Activated naive CD4-positive, alpha-beta T cell treated with anti-CD3 and anti-CD28 coated beads for 36 hours (primary cell): ENCODE results near the gene SLC25A51. TPM values are rescaled to one million over a fixed set of nuclear protein-coding genes. Genes with fewer than 3 reads are reported as not detected.

Experiments used
- CTCF ChIA-PET: fragments of 350-600 bp; sonication (Branson Sonifier 250); formaldehyde crosslinking; loops from one replicate; lab custom pipeline; 2021; ENCODE audit warnings: antibody characterized with exemption; lab: Charles Lee
- DNase-seq: peaks from one replicate; pipeline ENCODE4 v3.0.0-alpha.2; 2020
- H3K27ac Mint-ChIP-seq: one replicate; pipeline ENCODE4 v1.8.0; 2021; ENCODE audit warnings: mild to moderate bottlenecking, mixed read lengths
- H3K27me3 Mint-ChIP-seq: one replicate; pipeline ENCODE4 v1.8.0; 2021; ENCODE audit warnings: low read depth, mixed read lengths
- H3K36me3 Mint-ChIP-seq: one replicate; pipeline ENCODE4 v1.8.0; 2021; ENCODE audit warnings: low read depth, mixed read lengths
- H3K4me1 Mint-ChIP-seq: one replicate; pipeline ENCODE4 v1.8.0; 2021; ENCODE audit warnings: low read depth, mixed read lengths
- H3K4me3 Mint-ChIP-seq: one replicate; pipeline ENCODE4 v1.8.0; 2021; ENCODE audit warnings: mild to moderate bottlenecking, moderate library complexity, mixed read lengths
- H3K9me3 Mint-ChIP-seq: one replicate; pipeline ENCODE4 v1.8.0; 2021; ENCODE audit warnings: mixed read lengths
- intact Hi-C: fragments of 100-400 bp; cut with micrococcal nuclease; formaldehyde crosslinking; loops from one replicate; pipeline ENCODE4 v1.15.1; 2023
- total RNA-seq, 2 experiments: library from RNA; stranded (reverse); gene quantifications; one replicate each; pipeline ENCODE4 v1.2.3, GENCODE V29; 2021

The SLC25A51 gene
- total RNA-seq, 2 experiments from 2014 or later: 20.0 to 20.3 TPM

DNA sequence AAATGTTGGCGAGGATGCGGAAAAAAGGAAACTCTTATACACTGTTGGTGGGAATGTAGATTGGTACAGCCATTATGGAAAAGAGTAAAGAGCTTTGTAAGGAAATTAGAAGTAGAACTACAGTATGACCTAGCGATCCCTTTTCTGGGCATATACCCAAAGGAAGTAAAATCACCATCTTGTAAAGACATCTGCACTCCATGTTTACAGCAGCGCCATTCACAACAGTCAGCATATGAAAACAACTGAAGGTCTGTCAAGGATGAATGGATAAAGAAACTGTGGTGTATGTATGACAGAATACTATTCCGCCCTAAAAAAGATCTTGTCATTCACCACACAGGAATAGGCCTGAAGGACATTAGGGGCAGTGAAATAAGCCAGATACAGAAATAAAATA, 27.7 kb upstream of the SLC25A51 start:
- Mint-ChIP-seq H3K27ac (no peak overlapping the region), H3K4me3 (no peak overlapping the region), H3K27me3 (no peaks in the 10 kb centered on the region), H3K4me1 (peaks cover 3% of the 10 kb centered on the region), H3K36me3 (no peaks in the 10 kb centered on the region), H3K9me3 (no peaks in the 10 kb centered on the region)
- intact Hi-C loops: no loop called here
- no peak for DNase-seq
- CTCF ChIA-PET: no interaction called here

DNA sequence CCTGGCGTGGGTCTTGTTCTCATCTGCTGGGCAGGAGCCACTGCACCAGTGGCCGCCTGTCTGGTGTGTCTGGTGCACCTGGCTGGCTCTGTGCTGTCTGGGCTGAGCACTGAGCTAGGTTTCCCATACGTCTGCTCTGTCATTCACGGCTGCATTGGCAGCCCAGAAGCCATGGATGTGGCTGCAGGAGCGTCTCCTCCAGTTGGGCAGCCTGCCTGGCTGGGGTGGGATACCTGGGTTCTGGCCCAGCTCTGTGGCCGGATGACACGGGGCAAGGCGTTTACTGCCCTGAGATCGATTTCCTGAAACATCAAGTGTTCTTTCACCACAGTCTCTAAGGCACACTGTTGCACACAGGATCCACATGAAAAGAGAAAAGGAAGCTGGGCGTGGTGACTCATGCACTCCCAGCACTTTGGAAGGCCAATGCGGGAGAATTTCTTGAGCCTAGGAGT, 25.5 kb upstream of the SLC25A51 start:
- CTCF ChIA-PET: no interaction called here
- no peaks in the 10 kb centered on the region for H3K36me3 Mint-ChIP-seq
- H3K4me1 Mint-ChIP-seq: peaks cover 3% of the 10 kb centered on the region
- no peak for DNase-seq
- H3K27me3 Mint-ChIP-seq: no peaks in the 10 kb centered on the region
- H3K27ac Mint-ChIP-seq: no peak overlapping the region
- intact Hi-C loops: no loop called here
- no peaks in the 10 kb centered on the region for H3K9me3 Mint-ChIP-seq
- H3K4me3 Mint-ChIP-seq: no peak overlapping the region

DNA sequence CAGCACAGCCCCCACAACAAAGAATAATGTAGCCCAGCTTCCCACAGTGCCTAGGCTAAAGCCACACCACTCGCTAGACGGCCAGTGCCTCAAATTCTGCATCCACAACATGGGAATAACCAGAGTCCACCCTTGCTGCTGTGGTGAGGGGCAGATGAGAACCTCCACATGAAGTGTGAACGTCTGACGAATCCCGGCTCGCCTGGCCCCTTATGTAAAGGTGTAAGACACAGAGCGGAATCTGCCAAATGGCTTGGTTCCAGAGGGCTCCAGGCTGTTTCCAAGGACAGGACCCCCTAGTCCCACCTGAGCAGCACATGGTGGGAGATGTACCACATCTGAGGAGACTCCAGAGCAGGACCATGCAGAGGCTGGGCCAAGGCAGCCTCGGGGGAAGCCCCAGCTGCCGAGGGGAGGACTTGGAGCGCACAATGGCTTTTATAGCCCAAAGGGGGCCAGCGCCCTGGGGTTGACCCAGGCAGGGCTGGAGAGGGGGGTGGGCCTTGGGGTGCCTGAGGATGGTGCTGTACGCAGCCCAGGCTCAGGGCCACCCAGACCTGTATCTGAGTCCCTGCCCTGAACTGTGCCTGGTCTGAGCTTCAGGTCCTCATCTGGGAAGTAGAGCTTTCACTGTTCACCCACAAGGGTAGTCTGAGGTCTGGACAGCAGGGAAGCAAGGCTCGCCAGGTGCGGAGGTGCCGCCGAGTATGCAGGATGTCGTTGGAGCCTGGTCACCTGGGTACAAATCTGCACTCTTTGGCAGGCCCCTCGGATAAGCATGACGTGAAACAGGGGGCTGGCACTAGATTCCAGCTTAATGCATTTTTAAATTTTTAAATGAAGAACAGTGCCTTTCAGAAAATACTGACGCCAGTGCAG, 24.9 kb upstream of the SLC25A51 start:
- no peaks in the 10 kb centered on the region for H3K36me3 Mint-ChIP-seq
- no peaks in the 10 kb centered on the region for H3K9me3 Mint-ChIP-seq
- intact Hi-C loops: no loop called here
- no peak overlapping the region for H3K27ac Mint-ChIP-seq
- CTCF ChIA-PET: no interaction called here
- H3K27me3 Mint-ChIP-seq: no peaks in the 10 kb centered on the region
- DNase-seq: no peak
- H3K4me3 Mint-ChIP-seq: no peak overlapping the region
- peaks cover 3% of the 10 kb centered on the region for H3K4me1 Mint-ChIP-seq

DNA sequence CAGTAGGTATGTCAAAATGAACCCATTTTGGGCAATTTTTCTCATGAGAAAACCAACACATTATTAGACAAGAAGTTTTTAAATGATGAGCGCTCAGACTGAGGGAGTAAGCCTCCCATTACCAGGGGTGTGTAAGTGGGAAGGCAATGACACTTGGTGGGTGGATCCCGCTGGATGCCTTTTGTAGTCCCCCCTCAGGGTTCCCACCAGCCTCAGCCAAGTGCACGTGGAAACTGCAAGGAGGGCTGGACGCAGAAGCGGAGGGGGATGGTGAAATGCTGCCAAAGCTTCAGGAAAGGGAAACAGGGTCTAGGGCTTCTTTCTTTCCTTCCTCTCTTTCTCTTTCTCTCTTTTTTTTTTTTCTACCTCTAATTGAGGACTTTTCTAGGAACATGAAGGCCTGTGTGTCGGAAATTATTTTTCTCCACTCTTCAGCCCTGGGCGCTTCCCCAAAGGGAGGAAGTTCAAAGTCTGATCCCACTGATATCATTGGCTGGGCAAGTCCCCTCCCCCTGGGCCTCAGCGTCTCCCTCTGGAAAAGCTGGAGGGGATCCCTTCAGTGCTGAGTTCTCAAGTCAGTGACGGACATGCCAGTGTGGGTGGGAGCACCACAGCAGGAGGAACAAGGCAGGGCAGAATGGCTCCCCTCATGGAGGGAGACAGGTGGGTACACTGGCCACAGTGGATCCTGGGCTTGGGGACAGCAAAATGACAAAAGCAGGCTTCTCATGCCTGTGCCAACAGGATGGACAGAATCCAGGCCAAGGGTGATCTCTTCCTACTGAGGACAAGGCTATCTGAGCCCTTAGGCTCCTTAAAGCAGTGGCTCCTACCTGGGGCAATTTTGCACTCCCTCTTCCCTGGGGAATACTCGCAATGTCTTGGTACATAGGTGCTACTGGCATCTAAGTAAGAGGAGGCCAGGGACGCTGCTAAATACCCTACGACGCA, 23.9 kb upstream of the SLC25A51 start:
- Mint-ChIP-seq H3K4me3 (no peak overlapping the region), H3K36me3 (no peaks in the 10 kb centered on the region), H3K9me3 (no peaks in the 10 kb centered on the region), H3K27ac (no peak overlapping the region), H3K4me1 (peaks cover 3% of the 10 kb centered on the region), H3K27me3 (no peaks in the 10 kb centered on the region)
- intact Hi-C loops: no loop called here
- CTCF ChIA-PET: no interaction called here
- DNase-seq: no peak

DNA sequence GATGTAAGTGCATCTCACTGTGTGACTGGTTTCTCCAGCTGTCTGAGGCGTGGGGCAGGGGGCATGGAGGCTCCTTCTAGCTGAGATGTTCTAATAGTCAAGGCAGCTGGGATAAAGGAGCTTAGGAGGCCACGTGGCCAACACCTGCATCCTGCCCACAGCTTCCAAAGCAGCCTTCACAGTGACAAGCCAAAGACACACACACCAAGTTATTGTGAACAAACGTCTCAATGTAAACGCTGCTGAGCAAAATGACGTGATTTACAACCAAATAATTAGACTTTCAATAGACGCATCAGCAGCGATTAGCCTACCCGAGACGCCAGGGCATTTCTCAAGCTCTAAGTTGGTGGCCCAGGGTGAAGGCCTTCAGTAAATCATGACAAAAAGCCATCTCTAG, 23.2 kb upstream of the SLC25A51 start:
- CTCF ChIA-PET: no interaction called here
- no peak for DNase-seq
- intact Hi-C loops: no loop called here
- Mint-ChIP-seq H3K27me3 (no peaks in the 10 kb centered on the region), H3K4me1 (peaks cover 3% of the 10 kb centered on the region), H3K27ac (no peak overlapping the region), H3K4me3 (no peak overlapping the region), H3K36me3 (no peaks in the 10 kb centered on the region), H3K9me3 (no peaks in the 10 kb centered on the region)

DNA sequence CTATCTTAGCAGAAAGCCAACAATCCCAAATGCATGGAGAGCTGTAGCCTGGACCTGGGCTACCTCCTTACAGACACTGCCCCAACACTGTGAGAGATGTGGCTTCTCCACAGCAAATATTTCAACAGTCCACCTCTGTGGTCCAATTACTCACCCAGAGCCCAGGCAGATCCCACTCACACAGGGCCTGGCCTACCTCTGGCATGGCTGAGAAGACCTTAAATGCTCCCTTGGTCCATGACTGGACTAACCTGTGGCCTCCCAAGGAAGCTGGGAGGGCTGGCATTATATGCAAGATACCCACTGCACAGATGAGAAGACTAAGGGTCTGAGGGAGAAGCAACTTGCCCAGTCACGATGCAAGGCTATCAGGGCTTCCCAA, 22.8 kb upstream of the SLC25A51 start:
- no peaks in the 10 kb centered on the region for H3K9me3 Mint-ChIP-seq
- H3K4me1 Mint-ChIP-seq: peaks cover 3% of the 10 kb centered on the region
- H3K27ac Mint-ChIP-seq: no peak overlapping the region
- H3K27me3 Mint-ChIP-seq: no peaks in the 10 kb centered on the region
- CTCF ChIA-PET: no interaction called here
- no peak for DNase-seq
- H3K36me3 Mint-ChIP-seq: no peaks in the 10 kb centered on the region
- intact Hi-C loops: no loop called here
- no peak overlapping the region for H3K4me3 Mint-ChIP-seq

DNA sequence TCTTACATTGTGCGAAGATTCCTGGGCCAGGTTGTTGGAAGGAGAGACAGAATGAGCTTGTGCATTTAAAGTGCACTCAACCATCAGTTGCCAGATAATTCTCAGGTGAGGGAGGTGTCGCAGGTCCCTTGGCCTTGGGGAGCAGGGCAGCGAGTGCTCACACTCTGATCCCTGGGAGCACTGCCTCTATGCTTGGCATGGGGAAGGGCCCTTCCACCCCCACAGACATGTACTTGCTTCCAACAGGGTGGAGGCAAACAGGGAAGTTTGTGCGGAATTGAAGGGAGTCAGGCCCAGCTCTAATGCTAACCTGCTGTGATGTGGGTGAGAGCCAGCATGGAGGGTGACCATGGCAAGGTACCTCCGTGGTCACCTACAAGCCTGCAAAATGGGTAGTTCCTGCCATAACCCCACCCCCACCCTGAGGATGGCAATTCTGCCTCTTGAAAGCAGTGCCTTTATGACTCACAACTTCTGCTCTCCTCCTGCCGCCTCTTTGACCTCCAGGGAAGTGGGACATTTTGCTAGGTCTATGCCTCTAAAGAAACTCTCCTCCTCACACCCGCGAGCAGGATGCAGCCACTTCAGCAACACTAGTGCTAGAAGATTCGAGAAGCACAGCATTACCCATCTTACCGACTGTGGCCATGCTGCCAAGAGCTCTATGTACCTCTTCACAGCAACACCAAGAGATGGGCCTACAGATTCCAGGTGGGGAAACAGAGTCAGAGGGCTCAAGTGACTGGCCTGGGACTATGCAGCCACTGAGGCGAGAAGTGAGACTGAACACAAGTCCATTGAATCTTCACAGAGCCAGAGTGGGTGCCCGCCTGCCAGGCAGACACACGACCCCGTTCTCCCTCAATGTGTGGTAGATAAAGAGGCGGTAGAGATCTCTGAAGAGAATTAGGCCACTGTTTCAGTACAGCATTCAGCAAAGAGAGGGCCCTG, 22.1 kb upstream of the SLC25A51 start:
- H3K9me3 Mint-ChIP-seq: no peaks in the 10 kb centered on the region
- peaks cover 3% of the 10 kb centered on the region for H3K4me1 Mint-ChIP-seq
- no peak overlapping the region for H3K4me3 Mint-ChIP-seq
- no peak for DNase-seq
- no peak overlapping the region for H3K27ac Mint-ChIP-seq
- intact Hi-C loops: no loop called here
- CTCF ChIA-PET: interaction anchor here (1.2 kb wide), 1 partner anchor 13 kb away, joined by 4 read pairs; no protein-coding TSS in a partner anchor
- no peaks in the 10 kb centered on the region for H3K36me3 Mint-ChIP-seq
- no peaks in the 10 kb centered on the region for H3K27me3 Mint-ChIP-seq

DNA sequence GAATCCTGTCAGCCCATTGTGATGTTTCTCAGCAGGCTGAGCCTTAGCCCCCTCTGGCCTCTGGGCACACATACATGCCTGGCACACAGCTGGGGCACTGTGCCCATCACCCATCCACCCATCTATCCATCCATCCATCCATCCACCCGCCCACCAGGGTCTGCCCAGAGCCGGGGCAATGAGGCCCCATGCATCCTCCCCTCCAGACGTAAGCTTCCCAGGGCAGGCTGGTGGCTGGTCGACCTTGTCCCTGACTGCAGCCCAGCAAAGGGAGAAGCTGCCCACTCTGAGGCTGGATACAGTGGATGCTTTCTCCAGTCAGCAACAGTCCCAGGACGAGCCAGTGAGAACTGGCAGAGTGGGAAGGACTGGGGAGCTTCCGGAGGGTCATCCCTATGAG, 21.1 kb upstream of the SLC25A51 start:
- H3K4me1 Mint-ChIP-seq: peaks cover 3% of the 10 kb centered on the region
- CTCF ChIA-PET: interaction anchor here (0.9 to 1.2 kb wide), 2 partner anchors 11 to 12 kb away, joined by 4 read pairs; no protein-coding TSS in a partner anchor

DNA sequence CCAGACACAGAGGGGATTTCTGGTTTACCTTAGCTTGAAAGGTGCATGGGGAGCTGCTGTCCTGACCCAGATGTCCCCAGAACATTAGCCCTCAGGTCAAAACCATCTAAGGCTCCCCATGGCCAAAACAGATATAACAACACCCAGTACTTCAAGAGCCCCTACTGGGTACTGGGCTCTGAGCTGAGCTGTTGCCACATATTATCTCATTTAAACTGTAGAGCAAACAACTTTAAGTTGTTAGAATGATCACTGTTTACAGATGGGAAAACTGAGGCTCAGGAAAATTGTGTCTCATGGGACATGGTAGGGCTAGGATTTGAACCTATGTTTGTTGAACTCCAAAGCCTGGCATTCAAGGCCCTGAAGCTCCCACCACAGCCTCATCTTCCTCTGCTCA, 20.6 kb upstream of the SLC25A51 start:
- intact Hi-C loops: no loop called here
- H3K9me3 Mint-ChIP-seq: no peaks in the 10 kb centered on the region
- H3K4me3 Mint-ChIP-seq: no peak overlapping the region
- no peak overlapping the region for H3K27ac Mint-ChIP-seq
- CTCF ChIA-PET: interaction anchor here (0.9 kb wide), 1 partner anchor 11 kb away, joined by 4 read pairs; no protein-coding TSS in a partner anchor
- no peak for DNase-seq
- no peaks in the 10 kb centered on the region for H3K27me3 Mint-ChIP-seq
- no peaks in the 10 kb centered on the region for H3K36me3 Mint-ChIP-seq
- peaks cover 3% of the 10 kb centered on the region for H3K4me1 Mint-ChIP-seq

More for the DNA sequence above, 21.1 kb upstream of the SLC25A51 start:
- DNase-seq: no peak
- no peak overlapping the region for H3K27ac Mint-ChIP-seq
- H3K36me3 Mint-ChIP-seq: no peaks in the 10 kb centered on the region
- intact Hi-C loops: no loop called here
- H3K27me3 Mint-ChIP-seq: no peaks in the 10 kb centered on the region
- no peaks in the 10 kb centered on the region for H3K9me3 Mint-ChIP-seq
- H3K4me3 Mint-ChIP-seq: no peak overlapping the region

DNA sequence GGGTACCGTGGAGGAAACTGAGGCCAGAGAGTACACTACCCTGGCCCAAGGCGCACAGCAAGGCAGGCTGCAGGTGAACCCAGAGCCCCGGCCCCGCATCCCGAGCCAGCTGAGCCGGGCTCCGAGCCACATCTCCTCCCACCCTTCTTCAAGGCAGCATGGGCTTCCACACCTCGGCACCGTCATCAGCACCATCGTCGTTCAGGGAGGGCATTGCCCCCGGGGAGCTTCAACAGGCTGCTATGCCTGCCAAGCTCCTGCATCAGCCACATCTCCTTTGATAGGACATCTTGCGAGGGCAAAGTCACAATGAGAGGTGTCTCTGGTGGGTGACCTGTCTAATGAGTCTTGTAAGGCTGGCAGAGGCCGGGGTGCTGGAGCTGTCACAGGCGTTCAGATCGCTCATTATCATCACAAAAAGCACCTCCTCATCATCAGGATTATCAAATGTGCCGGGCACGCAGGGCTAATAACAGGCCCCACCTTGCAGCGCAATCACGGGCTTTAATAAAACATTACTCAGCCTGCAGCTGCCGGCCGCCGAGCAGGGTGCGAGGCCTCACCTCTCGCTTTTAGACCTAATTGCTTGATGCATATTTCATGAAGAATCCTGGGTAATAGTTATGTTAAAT, 20.0 kb upstream of the SLC25A51 start:
- Mint-ChIP-seq H3K4me3 (no peak overlapping the region), H3K27me3 (no peaks in the 10 kb centered on the region)

DNA sequence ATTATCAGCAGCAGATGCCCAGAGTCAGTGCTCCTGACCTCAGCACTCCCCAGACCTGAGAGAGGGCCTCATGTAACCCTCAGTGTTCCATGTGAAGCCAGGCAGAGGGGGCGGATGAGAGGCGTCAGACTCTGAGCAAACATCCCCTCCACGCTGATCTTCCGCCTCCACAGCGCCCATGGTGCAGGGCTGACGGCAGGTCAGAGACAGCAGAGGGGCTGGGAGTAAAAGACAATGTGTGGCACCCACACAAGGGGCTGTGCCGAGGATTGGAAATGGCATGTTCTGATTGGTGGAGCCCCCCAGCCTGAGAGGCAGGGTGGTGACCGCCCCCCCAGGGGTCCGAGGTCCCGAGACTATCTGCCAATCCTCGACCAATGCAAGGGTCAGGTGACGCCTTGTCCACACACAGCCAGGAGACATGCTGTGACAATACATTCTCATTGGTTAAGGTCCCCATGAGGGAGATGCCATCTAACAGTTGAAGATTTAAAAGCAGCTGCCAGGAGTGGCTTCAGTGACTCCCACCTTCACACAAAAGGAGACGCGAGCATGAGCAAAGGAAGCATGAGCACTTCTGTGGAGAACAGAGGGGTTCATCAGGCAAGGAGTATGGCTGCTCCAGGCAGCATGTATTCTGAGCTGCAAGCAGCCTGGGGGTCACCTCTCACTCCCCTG, 19.3 kb upstream of the SLC25A51 start:
- no peak for DNase-seq
- CTCF ChIA-PET: no interaction called here

More for the DNA sequence above, 20.0 kb upstream of the SLC25A51 start:
- intact Hi-C loops: no loop called here
- H3K36me3 Mint-ChIP-seq: no peaks in the 10 kb centered on the region
- no peak overlapping the region for H3K27ac Mint-ChIP-seq
- CTCF ChIA-PET: interaction anchor here (0.9 kb wide), 1 partner anchor 10 kb away, joined by 4 read pairs; no protein-coding TSS in a partner anchor
- no peaks in the 10 kb centered on the region for H3K4me1 Mint-ChIP-seq
- no peak for DNase-seq
- no peaks in the 10 kb centered on the region for H3K9me3 Mint-ChIP-seq

More for the DNA sequence above, 19.3 kb upstream of the SLC25A51 start:
- H3K27ac Mint-ChIP-seq: no peak overlapping the region
- H3K36me3 Mint-ChIP-seq: no peaks in the 10 kb centered on the region
- H3K9me3 Mint-ChIP-seq: no peaks in the 10 kb centered on the region
- H3K4me3 Mint-ChIP-seq: no peak overlapping the region
- intact Hi-C loops: no loop called here
- no peaks in the 10 kb centered on the region for H3K4me1 Mint-ChIP-seq
- no peaks in the 10 kb centered on the region for H3K27me3 Mint-ChIP-seq
